C1 segment of cervical spinal cord (tissue), 14 donors: Measurements from ENCODE around the gene GAL.

Experiments
- DNase-seq, 14 donors: peaks; one replicate each; lab custom pipeline; 2025; lab: John Stamatoyannopoulos, UW

The GAL gene

GRCh38 chr11:68707527-68707926, 23.2 kb downstream of the GAL start:
- no peak for DNase-seq

GRCh38 chr11:68709062-68709461, 24.7 kb downstream of the GAL start:
- no peak for DNase-seq

- no peak for DNase-seq
Observed at GRCh38 chr11:68710409-68710808, 26.1 kb downstream of the GAL start.

- no peak for DNase-seq
Observed at GRCh38 chr11:68711114-68711513, 26.8 kb downstream of the GAL start.

GRCh38 chr11:68714060-68714856, 29.9 kb downstream of the GAL start:
- peak in 3 of 14 donors; percentile 6 to 13 (median 6) for DNase-seq

GRCh38 chr11:68715456-68716122, 31.2 kb downstream of the GAL start:
- DNase-seq: no peak

GRCh38 chr11:68721075-68721474, 36.7 kb downstream of the GAL start:
- no peak for DNase-seq

- no peak for DNase-seq
Observed at GRCh38 chr11:68722143-68722542, 37.8 kb downstream of the GAL start.

GRCh38 chr11:68724293-68724692, 39.9 kb downstream of the GAL start:
- DNase-seq: no peak

- peak in 1 of 14 donors; percentile 1 for DNase-seq
Observed at GRCh38 chr11:68727783-68728182, 43.4 kb downstream of the GAL start.

- no peak for DNase-seq
Observed at GRCh38 chr11:68734111-68734510, 49.8 kb downstream of the GAL start.

GRCh38 chr11:68735125-68735524, 50.8 kb downstream of the GAL start:
- DNase-seq: no peak

- no peak for DNase-seq
Observed at GRCh38 chr11:68735646-68736045, 51.3 kb downstream of the GAL start.
